OCI-LY7 (cell line): ENCODE measurements around the gene RAD9A.

Experiments used
- EZH2phosphoT487 ChIP-seq: fragments of 200-600 bp; sonication (generic); IDR thresholded peaks from 2 replicates; pipeline ENCODE4 v1.6.1; 2018; ENCODE audit warnings: low read depth, borderline replicate concordance, mild to moderate bottlenecking, mixed run types, antibody characterized with exemption, low read length, moderate library complexity, mixed read lengths
- TF ChIP-seq, protein P1 (sequence below): fragments of 200-600 bp; sonication (generic); conservative IDR thresholded peaks from 2 replicates; pipeline ENCODE4 v1.5.1; 2014; ENCODE audit warnings: mild to moderate bottlenecking, antibody characterized with exemption, low read length, moderate library complexity, mixed read lengths

DNA sequence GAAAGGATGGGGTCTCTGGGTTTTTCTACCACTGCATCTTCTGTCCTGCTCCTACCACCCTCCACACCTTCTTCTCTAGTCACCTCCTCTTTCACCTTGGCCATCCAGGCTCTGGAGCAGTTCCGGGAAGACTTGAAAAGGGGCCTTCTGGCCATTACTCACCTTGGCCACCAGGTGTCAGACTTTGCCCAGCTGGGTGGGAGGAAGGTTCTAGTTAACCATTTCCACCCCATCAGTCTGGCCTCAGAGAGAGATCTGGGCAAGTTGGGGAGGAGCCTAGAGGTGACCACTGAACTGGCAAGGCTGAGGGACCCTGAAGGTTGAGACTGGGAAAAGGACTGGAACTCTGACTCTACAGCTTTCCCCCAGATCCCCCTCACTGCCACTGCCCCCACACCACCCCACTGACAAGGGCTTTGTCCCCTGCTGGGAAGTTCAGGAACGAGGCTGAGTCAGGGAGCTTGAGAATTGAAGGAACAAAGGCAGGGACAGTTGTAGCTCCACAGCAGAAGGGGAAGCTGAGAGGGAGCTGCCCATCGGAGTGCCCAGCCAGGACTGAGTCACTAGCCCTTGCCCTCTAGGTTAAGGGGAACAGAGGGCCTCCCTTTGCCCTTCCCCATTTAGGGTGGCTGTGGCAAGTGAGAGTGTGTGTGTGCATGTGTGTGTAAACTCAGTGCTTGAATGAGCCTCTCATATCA, 34.8 kb upstream of the RAD9A start:
- TF ChIP-seq, protein P1, sequence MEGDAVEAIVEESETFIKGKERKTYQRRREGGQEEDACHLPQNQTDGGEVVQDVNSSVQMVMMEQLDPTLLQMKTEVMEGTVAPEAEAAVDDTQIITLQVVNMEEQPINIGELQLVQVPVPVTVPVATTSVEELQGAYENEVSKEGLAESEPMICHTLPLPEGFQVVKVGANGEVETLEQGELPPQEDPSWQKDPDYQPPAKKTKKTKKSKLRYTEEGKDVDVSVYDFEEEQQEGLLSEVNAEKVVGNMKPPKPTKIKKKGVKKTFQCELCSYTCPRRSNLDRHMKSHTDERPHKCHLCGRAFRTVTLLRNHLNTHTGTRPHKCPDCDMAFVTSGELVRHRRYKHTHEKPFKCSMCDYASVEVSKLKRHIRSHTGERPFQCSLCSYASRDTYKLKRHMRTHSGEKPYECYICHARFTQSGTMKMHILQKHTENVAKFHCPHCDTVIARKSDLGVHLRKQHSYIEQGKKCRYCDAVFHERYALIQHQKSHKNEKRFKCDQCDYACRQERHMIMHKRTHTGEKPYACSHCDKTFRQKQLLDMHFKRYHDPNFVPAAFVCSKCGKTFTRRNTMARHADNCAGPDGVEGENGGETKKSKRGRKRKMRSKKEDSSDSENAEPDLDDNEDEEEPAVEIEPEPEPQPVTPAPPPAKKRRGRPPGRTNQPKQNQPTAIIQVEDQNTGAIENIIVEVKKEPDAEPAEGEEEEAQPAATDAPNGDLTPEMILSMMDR: peak; percentile 98
- no peak for TF ChIP-seq EZH2phosphoT487
